GM23338 (cell line): ENCODE measurements around the gene DAAM1.

ENCODE experiments used
- CREB1 ChIP-seq: fragments of 250-450 bp; sonication (Bioruptor Pico); IDR thresholded peaks from 2 replicates; pipeline ENCODE4 v1.5.0; 2020; ENCODE audit warnings: low read depth, mild to moderate bottlenecking, moderate library complexity
- EZH2 ChIP-seq: fragments of 200-600 bp; sonication (generic); IDR thresholded peaks from one replicate; pipeline ENCODE4 v1.8.0; 2017; ENCODE audit warnings: antibody characterized with exemption, mild to moderate bottlenecking, low read depth; ENCODE audit not compliant: unreplicated experiment
- EZH2phosphoT487 ChIP-seq: fragments of 200-600 bp; sonication (generic); IDR thresholded peaks from one replicate; pipeline ENCODE4 v1.8.1; 2018; ENCODE audit warnings: antibody characterized with exemption; ENCODE audit not compliant: unreplicated experiment
- JUNB ChIP-seq: IDR thresholded peaks from one replicate; pipeline ENCODE4 v1.6.1; 2016; ENCODE audit warnings: antibody characterized with exemption; ENCODE audit not compliant: unreplicated experiment
- NANOG ChIP-seq: IDR thresholded peaks from 2 replicates; pipeline ENCODE4 v1.6.1; 2016; ENCODE audit warnings: antibody characterized with exemption, borderline replicate concordance
- POLR2AphosphoS5 ChIP-seq: IDR thresholded peaks from 2 replicates; pipeline ENCODE4 v1.6.1; 2016; ENCODE audit warnings: antibody characterized with exemption, low read depth
- STAT1 ChIP-seq: IDR thresholded peaks from one replicate; pipeline ENCODE4 v1.6.1; 2016; ENCODE audit warnings: antibody characterized with exemption; ENCODE audit not compliant: unreplicated experiment
- ZNF114 ChIP-seq: fragments of 250-450 bp; sonication (Bioruptor Pico); IDR thresholded peaks from 2 replicates; pipeline ENCODE4 v1.5.0; 2020; ENCODE audit warnings: mild to moderate bottlenecking, moderate library complexity
- ZNF331 ChIP-seq: fragments of 250-450 bp; sonication (Bioruptor Pico); IDR thresholded peaks from 2 replicates; pipeline ENCODE4 v1.5.0; 2020; ENCODE audit warnings: low read depth, mild to moderate bottlenecking, moderate library complexity
- TF ChIP-seq, protein P1 (sequence below), 2 experiments: fragments of 200-600 bp in 1 of 2; sonication (generic) in 1 of 2; conservative IDR thresholded peaks; 2 replicates each; pipeline versions ENCODE4 v1.5.1 to v1.6.1; 2016 to 2017; ENCODE audit warnings: antibody characterized with exemption in 2 of 2, low read depth in 2 of 2, mild to moderate bottlenecking in 2 of 2, moderate library complexity in 1 of 2
- TF ChIP-seq, protein P2 (sequence below): IDR thresholded peaks from one replicate; pipeline ENCODE4 v1.6.1; 2018; ENCODE audit warnings: antibody characterized with exemption; ENCODE audit not compliant: unreplicated experiment
- TF ChIP-seq, protein P3 (sequence below): IDR thresholded peaks from 2 replicates; pipeline ENCODE4 v1.6.1; 2016; ENCODE audit warnings: antibody characterized with exemption
- TF ChIP-seq, protein P4 (sequence below): fragments of 250-450 bp; sonication (Bioruptor Pico); IDR thresholded peaks from 2 replicates; pipeline ENCODE4 v1.5.0; 2020; ENCODE audit warnings: mild to moderate bottlenecking, moderate library complexity

GRCh38 chr14:59352961-59353360, 164.5 kb downstream of the DAAM1 start:
- TF ChIP-seq, protein P1, sequence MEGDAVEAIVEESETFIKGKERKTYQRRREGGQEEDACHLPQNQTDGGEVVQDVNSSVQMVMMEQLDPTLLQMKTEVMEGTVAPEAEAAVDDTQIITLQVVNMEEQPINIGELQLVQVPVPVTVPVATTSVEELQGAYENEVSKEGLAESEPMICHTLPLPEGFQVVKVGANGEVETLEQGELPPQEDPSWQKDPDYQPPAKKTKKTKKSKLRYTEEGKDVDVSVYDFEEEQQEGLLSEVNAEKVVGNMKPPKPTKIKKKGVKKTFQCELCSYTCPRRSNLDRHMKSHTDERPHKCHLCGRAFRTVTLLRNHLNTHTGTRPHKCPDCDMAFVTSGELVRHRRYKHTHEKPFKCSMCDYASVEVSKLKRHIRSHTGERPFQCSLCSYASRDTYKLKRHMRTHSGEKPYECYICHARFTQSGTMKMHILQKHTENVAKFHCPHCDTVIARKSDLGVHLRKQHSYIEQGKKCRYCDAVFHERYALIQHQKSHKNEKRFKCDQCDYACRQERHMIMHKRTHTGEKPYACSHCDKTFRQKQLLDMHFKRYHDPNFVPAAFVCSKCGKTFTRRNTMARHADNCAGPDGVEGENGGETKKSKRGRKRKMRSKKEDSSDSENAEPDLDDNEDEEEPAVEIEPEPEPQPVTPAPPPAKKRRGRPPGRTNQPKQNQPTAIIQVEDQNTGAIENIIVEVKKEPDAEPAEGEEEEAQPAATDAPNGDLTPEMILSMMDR (conservative IDR thresholded peaks at IDR 0.05; ENCODE audit: low read depth in 2 of 2), result no peak
- no peak for TF ChIP-seq POLR2AphosphoS5
- TF ChIP-seq EZH2, result no peak
- no peak for TF ChIP-seq JUNB
- TF ChIP-seq, protein P2, sequence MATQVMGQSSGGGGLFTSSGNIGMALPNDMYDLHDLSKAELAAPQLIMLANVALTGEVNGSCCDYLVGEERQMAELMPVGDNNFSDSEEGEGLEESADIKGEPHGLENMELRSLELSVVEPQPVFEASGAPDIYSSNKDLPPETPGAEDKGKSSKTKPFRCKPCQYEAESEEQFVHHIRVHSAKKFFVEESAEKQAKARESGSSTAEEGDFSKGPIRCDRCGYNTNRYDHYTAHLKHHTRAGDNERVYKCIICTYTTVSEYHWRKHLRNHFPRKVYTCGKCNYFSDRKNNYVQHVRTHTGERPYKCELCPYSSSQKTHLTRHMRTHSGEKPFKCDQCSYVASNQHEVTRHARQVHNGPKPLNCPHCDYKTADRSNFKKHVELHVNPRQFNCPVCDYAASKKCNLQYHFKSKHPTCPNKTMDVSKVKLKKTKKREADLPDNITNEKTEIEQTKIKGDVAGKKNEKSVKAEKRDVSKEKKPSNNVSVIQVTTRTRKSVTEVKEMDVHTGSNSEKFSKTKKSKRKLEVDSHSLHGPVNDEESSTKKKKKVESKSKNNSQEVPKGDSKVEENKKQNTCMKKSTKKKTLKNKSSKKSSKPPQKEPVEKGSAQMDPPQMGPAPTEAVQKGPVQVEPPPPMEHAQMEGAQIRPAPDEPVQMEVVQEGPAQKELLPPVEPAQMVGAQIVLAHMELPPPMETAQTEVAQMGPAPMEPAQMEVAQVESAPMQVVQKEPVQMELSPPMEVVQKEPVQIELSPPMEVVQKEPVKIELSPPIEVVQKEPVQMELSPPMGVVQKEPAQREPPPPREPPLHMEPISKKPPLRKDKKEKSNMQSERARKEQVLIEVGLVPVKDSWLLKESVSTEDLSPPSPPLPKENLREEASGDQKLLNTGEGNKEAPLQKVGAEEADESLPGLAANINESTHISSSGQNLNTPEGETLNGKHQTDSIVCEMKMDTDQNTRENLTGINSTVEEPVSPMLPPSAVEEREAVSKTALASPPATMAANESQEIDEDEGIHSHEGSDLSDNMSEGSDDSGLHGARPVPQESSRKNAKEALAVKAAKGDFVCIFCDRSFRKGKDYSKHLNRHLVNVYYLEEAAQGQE, result no peak
- no peak for TF ChIP-seq NANOG
- no peak for TF ChIP-seq ZNF331 (CRISPR knock-in tag)
- no peak for TF ChIP-seq CREB1 (CRISPR knock-in tag)
- TF ChIP-seq EZH2phosphoT487, result no peak
- TF ChIP-seq, protein P3, sequence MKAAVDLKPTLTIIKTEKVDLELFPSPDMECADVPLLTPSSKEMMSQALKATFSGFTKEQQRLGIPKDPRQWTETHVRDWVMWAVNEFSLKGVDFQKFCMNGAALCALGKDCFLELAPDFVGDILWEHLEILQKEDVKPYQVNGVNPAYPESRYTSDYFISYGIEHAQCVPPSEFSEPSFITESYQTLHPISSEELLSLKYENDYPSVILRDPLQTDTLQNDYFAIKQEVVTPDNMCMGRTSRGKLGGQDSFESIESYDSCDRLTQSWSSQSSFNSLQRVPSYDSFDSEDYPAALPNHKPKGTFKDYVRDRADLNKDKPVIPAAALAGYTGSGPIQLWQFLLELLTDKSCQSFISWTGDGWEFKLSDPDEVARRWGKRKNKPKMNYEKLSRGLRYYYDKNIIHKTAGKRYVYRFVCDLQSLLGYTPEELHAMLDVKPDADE, result no peak
- TF ChIP-seq ZNF114 (CRISPR knock-in tag), result no peak
- TF ChIP-seq STAT1, result no peak
- TF ChIP-seq, protein P4, sequence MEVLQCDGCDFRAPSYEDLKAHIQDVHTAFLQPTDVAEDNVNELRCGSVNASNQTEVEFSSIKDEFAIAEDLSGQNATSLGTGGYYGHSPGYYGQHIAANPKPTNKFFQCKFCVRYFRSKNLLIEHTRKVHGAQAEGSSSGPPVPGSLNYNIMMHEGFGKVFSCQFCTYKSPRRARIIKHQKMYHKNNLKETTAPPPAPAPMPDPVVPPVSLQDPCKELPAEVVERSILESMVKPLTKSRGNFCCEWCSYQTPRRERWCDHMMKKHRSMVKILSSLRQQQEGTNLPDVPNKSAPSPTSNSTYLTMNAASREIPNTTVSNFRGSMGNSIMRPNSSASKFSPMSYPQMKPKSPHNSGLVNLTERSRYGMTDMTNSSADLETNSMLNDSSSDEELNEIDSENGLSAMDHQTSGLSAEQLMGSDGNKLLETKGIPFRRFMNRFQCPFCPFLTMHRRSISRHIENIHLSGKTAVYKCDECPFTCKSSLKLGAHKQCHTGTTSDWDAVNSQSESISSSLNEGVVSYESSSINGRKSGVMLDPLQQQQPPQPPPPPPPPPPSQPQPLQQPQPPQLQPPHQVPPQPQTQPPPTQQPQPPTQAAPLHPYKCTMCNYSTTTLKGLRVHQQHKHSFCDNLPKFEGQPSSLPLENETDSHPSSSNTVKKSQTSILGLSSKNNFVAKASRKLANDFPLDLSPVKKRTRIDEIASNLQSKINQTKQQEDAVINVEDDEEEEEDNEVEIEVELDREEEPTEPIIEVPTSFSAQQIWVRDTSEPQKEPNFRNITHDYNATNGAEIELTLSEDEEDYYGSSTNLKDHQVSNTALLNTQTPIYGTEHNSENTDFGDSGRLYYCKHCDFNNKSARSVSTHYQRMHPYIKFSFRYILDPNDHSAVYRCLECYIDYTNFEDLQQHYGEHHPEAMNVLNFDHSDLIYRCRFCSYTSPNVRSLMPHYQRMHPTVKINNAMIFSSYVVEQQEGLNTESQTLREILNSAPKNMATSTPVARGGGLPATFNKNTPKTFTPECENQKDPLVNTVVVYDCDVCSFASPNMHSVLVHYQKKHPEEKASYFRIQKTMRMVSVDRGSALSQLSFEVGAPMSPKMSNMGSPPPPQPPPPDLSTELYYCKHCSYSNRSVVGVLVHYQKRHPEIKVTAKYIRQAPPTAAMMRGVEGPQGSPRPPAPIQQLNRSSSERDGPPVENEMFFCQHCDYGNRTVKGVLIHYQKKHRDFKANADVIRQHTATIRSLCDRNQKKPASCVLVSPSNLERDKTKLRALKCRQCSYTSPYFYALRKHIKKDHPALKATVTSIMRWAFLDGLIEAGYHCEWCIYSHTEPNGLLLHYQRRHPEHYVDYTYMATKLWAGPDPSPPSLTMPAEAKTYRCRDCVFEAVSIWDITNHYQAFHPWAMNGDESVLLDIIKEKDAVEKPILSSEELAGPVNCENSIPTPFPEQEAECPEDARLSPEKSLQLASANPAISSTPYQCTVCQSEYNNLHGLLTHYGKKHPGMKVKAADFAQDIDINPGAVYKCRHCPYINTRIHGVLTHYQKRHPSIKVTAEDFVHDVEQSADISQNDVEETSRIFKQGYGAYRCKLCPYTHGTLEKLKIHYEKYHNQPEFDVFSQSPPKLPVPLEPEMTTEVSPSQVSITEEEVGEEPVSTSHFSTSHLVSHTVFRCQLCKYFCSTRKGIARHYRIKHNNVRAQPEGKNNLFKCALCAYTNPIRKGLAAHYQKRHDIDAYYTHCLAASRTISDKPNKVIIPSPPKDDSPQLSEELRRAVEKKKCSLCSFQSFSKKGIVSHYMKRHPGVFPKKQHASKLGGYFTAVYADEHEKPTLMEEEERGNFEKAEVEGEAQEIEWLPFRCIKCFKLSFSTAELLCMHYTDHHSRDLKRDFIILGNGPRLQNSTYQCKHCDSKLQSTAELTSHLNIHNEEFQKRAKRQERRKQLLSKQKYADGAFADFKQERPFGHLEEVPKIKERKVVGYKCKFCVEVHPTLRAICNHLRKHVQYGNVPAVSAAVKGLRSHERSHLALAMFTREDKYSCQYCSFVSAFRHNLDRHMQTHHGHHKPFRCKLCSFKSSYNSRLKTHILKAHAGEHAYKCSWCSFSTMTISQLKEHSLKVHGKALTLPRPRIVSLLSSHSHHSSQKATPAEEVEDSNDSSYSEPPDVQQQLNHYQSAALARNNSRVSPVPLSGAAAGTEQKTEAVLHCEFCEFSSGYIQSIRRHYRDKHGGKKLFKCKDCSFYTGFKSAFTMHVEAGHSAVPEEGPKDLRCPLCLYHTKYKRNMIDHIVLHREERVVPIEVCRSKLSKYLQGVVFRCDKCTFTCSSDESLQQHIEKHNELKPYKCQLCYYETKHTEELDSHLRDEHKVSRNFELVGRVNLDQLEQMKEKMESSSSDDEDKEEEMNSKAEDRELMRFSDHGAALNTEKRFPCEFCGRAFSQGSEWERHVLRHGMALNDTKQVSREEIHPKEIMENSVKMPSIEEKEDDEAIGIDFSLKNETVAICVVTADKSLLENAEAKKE (CRISPR knock-in tag), result no peak
